Measurements from ENCODE around the gene CCDC7.

- no peak for TF ChIP-seq CTCF (IDR thresholded peaks at IDR 0.05)
- no peak for TF ChIP-seq POLR2A (IDR thresholded peaks at IDR 0.05)
Measured at GRCh38 chr10:32605787-32606186, 159.8 kb downstream of the CCDC7 start.

Data from Peyer's patch (tissue), 4 donors.